Endothelial cell of umbilical vein (primary cell): ENCODE data around the gene SPAG6.

Experiments used
- CTCF ChIP-seq, 2 donors: IDR thresholded peaks; 1 replicate in 1 of 2; 2 replicates in 1 of 2; pipeline ENCODE4 v1.5.1; 2011; ENCODE audit warnings: low read length in 2 of 2, mild to moderate bottlenecking in 2 of 2, moderate library complexity in 2 of 2, control low read depth in 1 of 2, inconsistent platforms in 1 of 2, low read depth in 1 of 2; ENCODE audit not compliant: insufficient read depth in 1 of 2; ENCODE audit errors: extremely low read depth in 1 of 2
- EZH2 ChIP-seq: IDR thresholded peaks from 2 replicates; pipeline ENCODE4 v1.6.1; 2012; ENCODE audit warnings: borderline replicate concordance, low read depth, mild to moderate bottlenecking, moderate library complexity, low read length, inconsistent platforms; ENCODE audit not compliant: severe bottlenecking
- POLR2A ChIP-seq: IDR thresholded peaks from 2 replicates; pipeline ENCODE4 v1.6.1; 2012; ENCODE audit warnings: low read depth, mild to moderate bottlenecking, control low read depth, low read length

GRCh38 chr10:22372298-22372697 lies 27.0 kb downstream of the SPAG6 start:
- TF ChIP-seq CTCF (IDR thresholded peaks at IDR 0.05; ENCODE audit: extremely low read depth in 1 of 2, insufficient read depth in 1 of 2, low read depth in 1 of 2, low read length in 2 of 2) = no peak
- TF ChIP-seq POLR2A = no peak
- TF ChIP-seq EZH2 = no peak
